ENCODE data around the gene G6PC3. TPM values are rescaled to one million over a fixed set of nuclear protein-coding genes. Genes with fewer than 3 reads are reported as not detected.

G6PC3 gene
- total RNA-seq, 2 donors from 2014 or later = 40.3 to 41.4 TPM

- intact Hi-C loops (cut with DNase I) = no loop called here
- no peak for DNase-seq (ENCODE audit: low spot score)
Observed at GRCh38 chr17:44078412-44078811, 7.9 kb downstream of the G6PC3 start.

- intact Hi-C loops (cut with DNase I) = no loop called here
Observed at GRCh38 chr17:44079877-44080821, 9.6 kb downstream of the G6PC3 start.

GRCh38 chr17:44081681-44082080 is 11.1 kb downstream of the G6PC3 start:
- DNase-seq (ENCODE audit: low spot score) = no peak
- intact Hi-C loops (cut with DNase I) = no loop called here

More at GRCh38 chr17:44079877-44080821, 9.6 kb downstream of the G6PC3 start:
- no peak for DNase-seq (ENCODE audit: low spot score)

- intact Hi-C loops (cut with DNase I) = no loop called here
- no peak for DNase-seq (ENCODE audit: low spot score)
Observed at GRCh38 chr17:44082256-44082927, 11.9 kb downstream of the G6PC3 start.

GRCh38 chr17:44083250-44083849 is 12.8 kb downstream of the G6PC3 start:
- DNase-seq (ENCODE audit: low spot score) = no peak
- intact Hi-C loops (cut with DNase I) = no loop called here

GRCh38 chr17:44084131-44084538 is 13.6 kb downstream of the G6PC3 start:
- no peak for DNase-seq (ENCODE audit: low spot score)
- intact Hi-C loops (cut with DNase I) = no loop called here

- no peak for DNase-seq (ENCODE audit: low spot score)
- intact Hi-C loops (cut with DNase I) = no loop called here
Observed at GRCh38 chr17:44084921-44085320, 14.4 kb downstream of the G6PC3 start.

- intact Hi-C loops (cut with DNase I) = no loop called here
- no peak for DNase-seq (ENCODE audit: low spot score)
Observed at GRCh38 chr17:44085908-44086307, 15.4 kb downstream of the G6PC3 start.

GRCh38 chr17:44086364-44087311 is 16.1 kb downstream of the G6PC3 start:
- intact Hi-C loops (cut with DNase I) = no loop called here
- DNase-seq (ENCODE audit: low spot score) = no peak

- DNase-seq (ENCODE audit: low spot score) = no peak
- intact Hi-C loops (cut with DNase I) = no loop called here
Observed at GRCh38 chr17:44087319-44087718, 16.8 kb downstream of the G6PC3 start.

GRCh38 chr17:44088254-44088653 is 17.7 kb downstream of the G6PC3 start:
- intact Hi-C loops (cut with DNase I) = no loop called here
- no peak for DNase-seq (ENCODE audit: low spot score)

- intact Hi-C loops (cut with DNase I) = no loop called here
- DNase-seq (ENCODE audit: low spot score) = no peak
Observed at GRCh38 chr17:44091200-44091997, 20.9 kb downstream of the G6PC3 start.

- intact Hi-C loops (cut with DNase I) = no loop called here
- no peak for DNase-seq (ENCODE audit: low spot score)
Observed at GRCh38 chr17:44092051-44092450, 21.5 kb downstream of the G6PC3 start.

- intact Hi-C loops (cut with DNase I) = no loop called here
Observed at GRCh38 chr17:44093231-44093900, 22.8 kb downstream of the G6PC3 start.

GRCh38 chr17:44094701-44095387 is 24.3 kb downstream of the G6PC3 start:
- intact Hi-C loops (cut with DNase I) = no loop called here
- no peak for DNase-seq (ENCODE audit: low spot score)

More at GRCh38 chr17:44093231-44093900, 22.8 kb downstream of the G6PC3 start:
- DNase-seq (ENCODE audit: low spot score) = no peak

- intact Hi-C loops (cut with DNase I) = no loop called here
Observed at GRCh38 chr17:44095388-44095646, 24.8 kb downstream of the G6PC3 start.

More at GRCh38 chr17:44095388-44095646, 24.8 kb downstream of the G6PC3 start:
- no peak for DNase-seq (ENCODE audit: low spot score)
